ENCODE results near the gene NCBP3. TPM values are rescaled to one million over a fixed set of nuclear protein-coding genes. Genes with fewer than 3 reads are reported as not detected.
A peak's percentile ranks its signal among the peaks of the same experiment; 100 is the strongest.

Gene NCBP3
- total RNA-seq, 6 experiments from 2014 or later: 8.6 to 15.1 (median 10.5) TPM

GRCh38 chr17:3799181-3799945, 46.7 kb downstream of the NCBP3 start:
- Histone ChIP-seq H3K4me3 (no peak overlapping the region), H3K9me3 (no peaks in the 10 kb centered on the region), H3K36me3 (no peaks in the 10 kb centered on the region), H3K27ac (no peak overlapping the region), H3K27me3 (no peaks in the 10 kb centered on the region), H3K4me1 (peaks cover 0 to 47% (median 22%) of the 10 kb centered on the region in 4 donors)
- TF ChIP-seq POLR2A (IDR thresholded peaks at IDR 0.05): no peak
- TF ChIP-seq CTCF (IDR thresholded peaks at IDR 0.05): no peak
- WGBS (ENCODE audit: insufficient coverage, low coverage, low lambda C conversion rate, missing lambda C conversion rate): 85% methylated on average over 6 of the region's 12 CpGs
- intact Hi-C loops (cut with DNase I): no loop called here
- ATAC-seq (no peak), DNase-seq (no peak)

GRCh38 chr17:3798273-3799180, 47.5 kb downstream of the NCBP3 start:
- peak; percentile 42 to 70 (median 54) for ATAC-seq
- Histone ChIP-seq H3K4me1 (peaks cover 0 to 39% (median 18%) of the 10 kb centered on the region in 4 donors), H3K27me3 (no peaks in the 10 kb centered on the region), H3K4me3 (no peak overlapping the region), H3K27ac (no peak overlapping the region), H3K9me3 (no peaks in the 10 kb centered on the region), H3K36me3 (no peaks in the 10 kb centered on the region)
- DNase-seq: peak; percentile 57 to 78 (median 74)
- intact Hi-C loops (cut with DNase I): no loop called here
- WGBS (ENCODE audit: insufficient coverage, low coverage, low lambda C conversion rate, missing lambda C conversion rate): 83% methylated on average over 9 of the region's 15 CpGs
- TF ChIP-seq CTCF (IDR thresholded peaks at IDR 0.05): no peak
- TF ChIP-seq POLR2A (IDR thresholded peaks at IDR 0.05): no peak

GRCh38 chr17:3796822-3797170, 49.2 kb downstream of the NCBP3 start:
- intact Hi-C loops (cut with DNase I): no loop called here
- no peaks in the 10 kb centered on the region for H3K27me3 ChIP-seq
- no peak overlapping the region for H3K4me3 ChIP-seq
- WGBS (ENCODE audit: insufficient coverage, low coverage, low lambda C conversion rate, missing lambda C conversion rate): 70% methylated on average over 2 of the region's 9 CpGs
- TF ChIP-seq CTCF (IDR thresholded peaks at IDR 0.05): no peak
- no peak for TF ChIP-seq POLR2A (IDR thresholded peaks at IDR 0.05)
- no peak for DNase-seq
- no peaks in the 10 kb centered on the region for H3K36me3 ChIP-seq
- ATAC-seq: no peak
- H3K9me3 ChIP-seq: no peaks in the 10 kb centered on the region
- H3K27ac ChIP-seq: no peak overlapping the region
- peaks cover 0 to 23% (median 11%) of the 10 kb centered on the region in 4 donors for H3K4me1 ChIP-seq

GRCh38 chr17:3796110-3796821, 49.8 kb downstream of the NCBP3 start:
- intact Hi-C loops (cut with DNase I): no loop called here
- no peaks in the 10 kb centered on the region for H3K27me3 ChIP-seq
- no peak overlapping the region for H3K27ac ChIP-seq
- 66% methylated on average over 5 of the region's 17 CpGs for WGBS (ENCODE audit: insufficient coverage, low coverage, low lambda C conversion rate, missing lambda C conversion rate)
- H3K4me1 ChIP-seq: peaks cover 0 to 18% (median 8%) of the 10 kb centered on the region in 4 donors
- ATAC-seq (peak in 2 of 4 donors; percentile 16 to 20), DNase-seq (no peak)
- TF ChIP-seq CTCF (IDR thresholded peaks at IDR 0.05): no peak
- TF ChIP-seq POLR2A (IDR thresholded peaks at IDR 0.05): no peak
- no peaks in the 10 kb centered on the region for H3K36me3 ChIP-seq
- no peak overlapping the region for H3K4me3 ChIP-seq
- no peaks in the 10 kb centered on the region for H3K9me3 ChIP-seq
